Hepatocyte (in vitro differentiated cells): ENCODE results near the gene DNAAF8.

ENCODE experiments used
- CTCF ChIP-seq: fragments of 200-600 bp; sonication (generic); IDR thresholded peaks from 2 replicates; pipeline ENCODE4 v1.5.1; 2016; ENCODE audit warnings: antibody characterized with exemption, mild to moderate bottlenecking; ENCODE audit not compliant: poor library complexity
- EZH2 ChIP-seq: fragments of 200-600 bp; sonication (generic); IDR thresholded peaks from 2 replicates; pipeline ENCODE4 v1.6.1; 2016; ENCODE audit warnings: antibody characterized with exemption, mild to moderate bottlenecking, borderline replicate concordance
- EZH2phosphoT487 ChIP-seq: fragments of 200-600 bp; sonication (generic); IDR thresholded peaks from one replicate; pipeline ENCODE4 v1.6.1; 2018; ENCODE audit warnings: antibody characterized with exemption, mild to moderate bottlenecking, low read depth, moderate library complexity; ENCODE audit not compliant: unreplicated experiment, severe bottlenecking

- TF ChIP-seq CTCF (no peak), EZH2phosphoT487 (no peak), EZH2 (no peak)
Observed at GRCh38 chr16:4762205-4762604, 27.9 kb downstream of the DNAAF8 start.
